Right lobe of liver (tissue), 6 donors: Measurements from ENCODE around the gene SNUPN. TPM values are rescaled to one million over a fixed set of nuclear protein-coding genes. Genes with fewer than 3 reads are reported as not detected.
A peak's percentile ranks its signal among the peaks of the same experiment; 100 is the strongest.

ENCODE experiments used
- ATAC-seq, 4 donors: fragments of 200-7000 bp; cut with Tn5 transposase; one replicate each; pipeline ENCODE4 v1.9.1; 2020; ENCODE audit warnings: mild to moderate bottlenecking in 4 of 4, moderate library complexity in 4 of 4
- DNase-seq, 3 donors: peaks; one replicate each; pipeline ENCODE4 v3.0.0-alpha.2; 2020
- H3K27ac ChIP-seq, 3 donors: fragments of 200-600 bp; one replicate each; pipeline ENCODE4 v1.8.0; 2022
- H3K27me3 ChIP-seq, 2 donors: fragments of 200-600 bp; one replicate each; pipeline ENCODE4 v1.8.0; 2022
- H3K36me3 ChIP-seq, 4 donors: fragments of 200-600 bp; sonication (generic) in 1 of 4; one replicate each; pipeline versions ENCODE4 v1.5.1 to v1.8.0; 2017 to 2022; ENCODE audit warnings: control low read depth in 1 of 4
- H3K4me1 ChIP-seq, 4 donors: fragments of 200-600 bp; sonication (generic) in 1 of 4; one replicate each; pipeline versions ENCODE4 v1.5.1 to v1.8.0; 2017 to 2022; ENCODE audit warnings: control low read depth in 1 of 4
- H3K4me3 ChIP-seq, 3 donors: fragments of 200-600 bp; one replicate each; pipeline ENCODE4 v1.8.0; 2022
- H3K9me3 ChIP-seq, 4 donors: fragments of 200-600 bp; sonication (generic) in 1 of 4; one replicate each; pipeline versions ENCODE4 v1.5.1 to v1.8.0; 2017 to 2022; ENCODE audit warnings: control low read depth in 1 of 4
- CTCF ChIP-seq, 4 donors: fragments of 200-600 bp in 3 of 4; fragments of 450-650 bp in 1 of 4; IDR thresholded peaks; one replicate each; pipeline versions ENCODE4 v1.5.1 to v1.8.0; 2016 to 2022; ENCODE audit warnings: antibody characterized with exemption in 4 of 4, mild to moderate bottlenecking in 2 of 4
- POLR2A ChIP-seq: fragments of 450-650 bp; IDR thresholded peaks from one replicate; pipeline ENCODE4 v1.6.1; 2017; ENCODE audit warnings: antibody characterized with exemption, mild to moderate bottlenecking
- WGBS: methylation state at CpG from one replicate; pipeline ENCODE4 v1.1.6; 2018; ENCODE audit warnings: low coverage, low lambda C conversion rate; ENCODE audit not compliant: insufficient coverage; ENCODE audit errors: missing lambda C conversion rate; 5-methylcytosine and 5-hydroxymethylcytosine counted together
- intact Hi-C, 2 donors: fragments of 100-400 bp; cut with DNase I; formaldehyde crosslinking; loops; one replicate each; pipeline versions ENCODE4 v1.11.2 to v1.14.1; 2022
- total RNA-seq, 6 experiments: library from RNA; depleted of rRNA in 2 of 6; stranded (reverse); fragments of >200 nt in 2 of 6; fragmentation: NEBNext Ultra II Directional in 3 of 6; extraction: Animal tissue kit (Norgen Biotek cat#: 25700) in 3 of 6; gene quantifications; one replicate each; pipeline versions ENCODE4 v1.1.0 to v1.2.4, GENCODE V29; 2016 to 2023
- donor health status: DM: no; HTN: yes; CAD: no.
- donor health status: DM: no; HTN: no; CAD: no.
- donor health status: DM: no; HTN: no; CAD: no.
- donor health status: DM: no; HTN: yes; CAD: no.
- donor health status: DM: no; HTN: yes; CAD: no.

The SNUPN gene
- total RNA-seq, 6 experiments from 2014 or later = 11.1 to 19.4 (median 13.3) TPM

- Histone ChIP-seq H3K36me3 (no peaks in the 10 kb centered on the region), H3K27me3 (no peaks in the 10 kb centered on the region), H3K4me1 (peaks cover 0 to 6% (median 2%) of the 10 kb centered on the region in 4 donors), H3K27ac (no peak overlapping the region), H3K9me3 (no peaks in the 10 kb centered on the region), H3K4me3 (no peak overlapping the region)
- no peak for TF ChIP-seq CTCF (IDR thresholded peaks at IDR 0.05)
- TF ChIP-seq POLR2A = no peak
- ATAC-seq (no peak), DNase-seq (no peak)
- intact Hi-C loops = no loop called here
Measured at GRCh38 chr15:75554717-75555116, 70.8 kb downstream of the SNUPN start.

GRCh38 chr15:75553659-75554058 lies 71.9 kb downstream of the SNUPN start:
- ATAC-seq = no peak
- Histone ChIP-seq H3K9me3 (no peaks in the 10 kb centered on the region), H3K36me3 (no peaks in the 10 kb centered on the region), H3K4me1 (peaks cover 0 to 6% (median 2%) of the 10 kb centered on the region in 4 donors), H3K4me3 (no peak overlapping the region), H3K27me3 (no peaks in the 10 kb centered on the region), H3K27ac (no peak overlapping the region)
- intact Hi-C loops = no loop called here
- no peak for TF ChIP-seq CTCF (IDR thresholded peaks at IDR 0.05)
- no peak for TF ChIP-seq POLR2A
- no peak for DNase-seq

GRCh38 chr15:75551091-75551490 lies 74.4 kb downstream of the SNUPN start:
- WGBS = 54% methylated on average over 3 of the region's 4 CpGs
- peaks cover 0 to 6% (median 2%) of the 10 kb centered on the region in 4 donors for H3K4me1 ChIP-seq
- H3K9me3 ChIP-seq = no peaks in the 10 kb centered on the region
- no peak for DNase-seq
- no peak overlapping the region for H3K4me3 ChIP-seq
- H3K27me3 ChIP-seq = no peaks in the 10 kb centered on the region
- intact Hi-C loops = no loop called here
- peak in 2 of 4 donors; percentile 42 to 46 for ATAC-seq
- no peak overlapping the region for H3K27ac ChIP-seq
- TF ChIP-seq CTCF (IDR thresholded peaks at IDR 0.05) (no peak), POLR2A (no peak)
- no peaks in the 10 kb centered on the region for H3K36me3 ChIP-seq

Other genes with a start within 250 kb of the SNUPN start
- 10 to 100 TPM in 5 of 6 experiments, 1 to 10 TPM in 1; 10.0 to 21.6 (median 20.5) TPM for gene SIN3A, start 174.0 kb downstream of the SNUPN start, total RNA-seq
- gene PTPN9, start 46.4 kb downstream of the SNUPN start, total RNA-seq = 10 to 100 TPM in 3 of 6 experiments, 1 to 10 TPM in 3; 7.6 to 15.4 (median 10.0) TPM
- 100 to 1,000 TPM in 2 of 6 experiments, 10 to 100 TPM in 4; 37.7 to 192 (median 44.4) TPM for gene IMP3, start 14.5 kb upstream of the SNUPN start, total RNA-seq
- 10 to 100 TPM; 12.0 to 17.2 (median 14.2) TPM for gene SNX33, start 22.2 kb upstream of the SNUPN start, total RNA-seq
- under 1 TPM; 0.12 to 0.29 (median 0.20) TPM for gene CSPG4, start 87.1 kb upstream of the SNUPN start, total RNA-seq
- 1 to 10 TPM; 2.6 to 9.5 (median 4.6) TPM for gene UBE2Q2, start 217.7 kb upstream of the SNUPN start, total RNA-seq